Psoas muscle (tissue), 8 donors: ENCODE results near the gene CCDC40. TPM values are rescaled to one million over a fixed set of nuclear protein-coding genes. Genes with fewer than 3 reads are reported as not detected.

Experiments
- ATAC-seq, 4 donors: fragments of 200-7000 bp; cut with Tn5 transposase; one replicate each; pipeline ENCODE4 v1.9.1; 2020; ENCODE audit warnings: moderate library complexity in 3 of 4, mild to moderate bottlenecking in 2 of 4
- DNase-seq, 2 donors: peaks; one replicate each; pipeline ENCODE4 v3.0.0-alpha.2; 2020
- H3K27ac ChIP-seq: fragments of 200-600 bp; one replicate; pipeline ENCODE4 v1.8.0; 2022
- H3K27me3 ChIP-seq, 3 donors: fragments of 200-600 bp in 1 of 3; one replicate each; pipeline versions ENCODE4 v1.6.1 to v1.8.0; 2013 to 2022; ENCODE audit warnings: low read length in 2 of 3, mild to moderate bottlenecking in 2 of 3, moderate library complexity in 1 of 3; ENCODE audit not compliant: insufficient read depth in 3 of 3
- H3K36me3 ChIP-seq, 2 donors: fragments of 200-600 bp in 1 of 2; one replicate each; pipeline versions ENCODE4 v1.6.1 to v1.8.0; 2013 to 2022; ENCODE audit warnings: low read depth in 1 of 2, mild to moderate bottlenecking in 1 of 2, moderate library complexity in 1 of 2; ENCODE audit not compliant: insufficient read depth in 1 of 2
- H3K4me1 ChIP-seq: fragments of 200-600 bp; one replicate; pipeline ENCODE4 v1.8.0; 2022
- H3K4me3 ChIP-seq: fragments of 200-600 bp; one replicate; pipeline ENCODE4 v1.8.0; 2022; ENCODE audit warnings: mild to moderate bottlenecking
- H3K9me3 ChIP-seq: fragments of 200-600 bp; one replicate; pipeline ENCODE4 v1.8.0; 2022
- WGBS, 3 donors: extraction: QIAGEN DNeasy Blood & Tissue Kit; methylation state at CpG; one replicate each; pipeline versions ENCODE4 v1.1.6 to v1.1.7; 2013; 5-methylcytosine and 5-hydroxymethylcytosine counted together
- intact Hi-C, 2 donors: fragments of 100-400 bp; cut with DNase I; formaldehyde crosslinking; loops; one replicate each; pipeline versions ENCODE4 v1.11.0 to v1.14.2; 2022
- long read RNA-seq, 2 donors: library from polyadenylated mRNA; unstranded; transcript quantifications; one replicate each; pipeline ENCODE4 v2.0.0, GENCODE V29; 2021
- polyA plus RNA-seq, 3 donors: library from polyadenylated mRNA; stranded (reverse); fragments of 200-250 nt; gene quantifications; one replicate each; pipeline ENCODE4 v1.2.3, GENCODE V29; 2013
- total RNA-seq, 4 donors: library from RNA; stranded (reverse); fragmentation: NEBNext Ultra II Directional in 2 of 4; extraction: Animal tissue kit (Norgen Biotek cat#: 25700) in 2 of 4; gene quantifications; one replicate each; pipeline versions ENCODE4 v1.2.1 to v1.2.4, GENCODE V29; 2021 to 2023
- TF ChIP-seq, protein P1 (sequence below): fragments of 200-600 bp; IDR thresholded peaks from one replicate; pipeline ENCODE4 v1.8.0; 2022; ENCODE audit warnings: antibody characterized with exemption
- donor health status: healthy with polysubstance abuse.
- donor health status: DM: no; HTN: no; CAD: no; lungs with moderate emphysema.
- donor health status: Bipolar disorder and iron deficiency.
- donor health status: healthy.
- donor health status: DM: yes; HTN: yes; CAD: no.
- donor health status: DM: no; HTN: no; CAD: no.
- donor health status: DM: no; HTN: no; CAD: no.
- donor health status: DM: yes; HTN: yes; CAD: no.

Gene CCDC40, protein sequence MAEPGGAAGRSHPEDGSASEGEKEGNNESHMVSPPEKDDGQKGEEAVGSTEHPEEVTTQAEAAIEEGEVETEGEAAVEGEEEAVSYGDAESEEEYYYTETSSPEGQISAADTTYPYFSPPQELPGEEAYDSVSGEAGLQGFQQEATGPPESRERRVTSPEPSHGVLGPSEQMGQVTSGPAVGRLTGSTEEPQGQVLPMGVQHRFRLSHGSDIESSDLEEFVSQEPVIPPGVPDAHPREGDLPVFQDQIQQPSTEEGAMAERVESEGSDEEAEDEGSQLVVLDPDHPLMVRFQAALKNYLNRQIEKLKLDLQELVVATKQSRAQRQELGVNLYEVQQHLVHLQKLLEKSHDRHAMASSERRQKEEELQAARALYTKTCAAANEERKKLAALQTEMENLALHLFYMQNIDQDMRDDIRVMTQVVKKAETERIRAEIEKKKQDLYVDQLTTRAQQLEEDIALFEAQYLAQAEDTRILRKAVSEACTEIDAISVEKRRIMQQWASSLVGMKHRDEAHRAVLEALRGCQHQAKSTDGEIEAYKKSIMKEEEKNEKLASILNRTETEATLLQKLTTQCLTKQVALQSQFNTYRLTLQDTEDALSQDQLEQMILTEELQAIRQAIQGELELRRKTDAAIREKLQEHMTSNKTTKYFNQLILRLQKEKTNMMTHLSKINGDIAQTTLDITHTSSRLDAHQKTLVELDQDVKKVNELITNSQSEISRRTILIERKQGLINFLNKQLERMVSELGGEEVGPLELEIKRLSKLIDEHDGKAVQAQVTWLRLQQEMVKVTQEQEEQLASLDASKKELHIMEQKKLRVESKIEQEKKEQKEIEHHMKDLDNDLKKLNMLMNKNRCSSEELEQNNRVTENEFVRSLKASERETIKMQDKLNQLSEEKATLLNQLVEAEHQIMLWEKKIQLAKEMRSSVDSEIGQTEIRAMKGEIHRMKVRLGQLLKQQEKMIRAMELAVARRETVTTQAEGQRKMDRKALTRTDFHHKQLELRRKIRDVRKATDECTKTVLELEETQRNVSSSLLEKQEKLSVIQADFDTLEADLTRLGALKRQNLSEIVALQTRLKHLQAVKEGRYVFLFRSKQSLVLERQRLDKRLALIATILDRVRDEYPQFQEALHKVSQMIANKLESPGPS
- 1 to 10 TPM in 3 of 4 donors, under 1 TPM in 1; 0.71 to 1.9 (median 1.7) TPM for total RNA-seq
- polyA plus RNA-seq, result 1 to 10 TPM in 2 of 3 donors, under 1 TPM in 1; 0.51 to 1.4 (median 1.2) TPM
- long read RNA-seq, donor 1, result 0 reads
- long read RNA-seq, donor 2, partial matches to known transcripts, result 2 of 3 reads
- long read RNA-seq, donor 2, other reads (novel, unspliced or antisense), result 1 of 3 reads

DNA sequence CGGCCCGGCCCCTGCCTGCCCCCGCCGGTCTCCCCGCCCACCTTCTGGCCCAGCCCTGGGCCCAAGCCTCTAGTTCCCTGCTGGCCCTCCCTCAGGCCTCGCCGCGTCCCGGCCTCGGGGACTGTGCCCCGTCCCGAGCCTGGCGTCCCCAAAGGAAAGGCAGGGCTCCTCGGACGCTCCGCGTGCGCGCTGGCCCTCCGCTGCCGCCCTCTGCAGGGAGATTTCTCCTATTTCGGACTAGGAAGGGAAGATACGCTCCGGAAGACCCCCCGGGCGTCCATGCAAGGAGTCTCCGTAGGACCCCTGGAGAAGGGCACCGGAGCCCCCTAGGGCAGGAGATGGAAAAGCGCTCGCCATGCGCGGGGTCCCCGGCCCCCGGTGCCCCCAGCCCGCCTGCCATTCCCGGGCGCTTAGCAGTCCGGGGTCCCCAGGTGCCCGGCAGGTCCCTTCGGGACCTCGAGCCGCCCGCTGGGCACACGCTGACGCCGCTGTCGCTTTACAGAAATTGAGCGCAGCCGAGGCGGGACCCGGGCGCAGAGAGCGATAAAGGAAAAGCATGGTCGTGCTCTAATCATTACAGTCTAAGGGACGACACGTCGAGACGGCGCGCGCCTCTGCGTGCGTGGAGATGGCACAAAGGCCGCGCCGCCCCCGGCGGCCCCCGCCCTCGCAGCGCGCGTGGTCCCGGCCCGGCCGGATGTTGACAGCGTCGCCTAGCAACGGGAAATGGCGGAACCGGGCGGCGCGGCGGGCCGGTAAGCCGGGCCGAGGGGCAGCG is at the start of gene CCDC40:
CCDC40 (plus strand) TSS at position 706 of the 778 bp plus-strand sequence; CDS start at position 727, 21 bp downstream.
- intact Hi-C loops, result no loop called here
- no peaks in the 10 kb centered on the region for H3K9me3 ChIP-seq
- 0 to 1% (median 0%) methylated on average over 58 to 89 of the region's 89 CpGs for WGBS, 3 donors
- H3K36me3 ChIP-seq, result no peaks in the 10 kb centered on the region
- peaks cover 11% of the 10 kb centered on the region for H3K4me1 ChIP-seq
- TF ChIP-seq, protein P1, sequence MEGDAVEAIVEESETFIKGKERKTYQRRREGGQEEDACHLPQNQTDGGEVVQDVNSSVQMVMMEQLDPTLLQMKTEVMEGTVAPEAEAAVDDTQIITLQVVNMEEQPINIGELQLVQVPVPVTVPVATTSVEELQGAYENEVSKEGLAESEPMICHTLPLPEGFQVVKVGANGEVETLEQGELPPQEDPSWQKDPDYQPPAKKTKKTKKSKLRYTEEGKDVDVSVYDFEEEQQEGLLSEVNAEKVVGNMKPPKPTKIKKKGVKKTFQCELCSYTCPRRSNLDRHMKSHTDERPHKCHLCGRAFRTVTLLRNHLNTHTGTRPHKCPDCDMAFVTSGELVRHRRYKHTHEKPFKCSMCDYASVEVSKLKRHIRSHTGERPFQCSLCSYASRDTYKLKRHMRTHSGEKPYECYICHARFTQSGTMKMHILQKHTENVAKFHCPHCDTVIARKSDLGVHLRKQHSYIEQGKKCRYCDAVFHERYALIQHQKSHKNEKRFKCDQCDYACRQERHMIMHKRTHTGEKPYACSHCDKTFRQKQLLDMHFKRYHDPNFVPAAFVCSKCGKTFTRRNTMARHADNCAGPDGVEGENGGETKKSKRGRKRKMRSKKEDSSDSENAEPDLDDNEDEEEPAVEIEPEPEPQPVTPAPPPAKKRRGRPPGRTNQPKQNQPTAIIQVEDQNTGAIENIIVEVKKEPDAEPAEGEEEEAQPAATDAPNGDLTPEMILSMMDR, result peak; percentile 29
- H3K27me3 ChIP-seq, result peaks cover 0 to 39% (median 4%) of the 10 kb centered on the region in 3 donors
- ATAC-seq (peak; percentile 91 to 94 (median 92)), DNase-seq (peak; percentile 86 to 91)
- H3K27ac ChIP-seq, result peak within 1 kb of the TSS; percentile 85
- H3K4me3 ChIP-seq, result peak within 1 kb of the TSS; percentile 89

DNA sequence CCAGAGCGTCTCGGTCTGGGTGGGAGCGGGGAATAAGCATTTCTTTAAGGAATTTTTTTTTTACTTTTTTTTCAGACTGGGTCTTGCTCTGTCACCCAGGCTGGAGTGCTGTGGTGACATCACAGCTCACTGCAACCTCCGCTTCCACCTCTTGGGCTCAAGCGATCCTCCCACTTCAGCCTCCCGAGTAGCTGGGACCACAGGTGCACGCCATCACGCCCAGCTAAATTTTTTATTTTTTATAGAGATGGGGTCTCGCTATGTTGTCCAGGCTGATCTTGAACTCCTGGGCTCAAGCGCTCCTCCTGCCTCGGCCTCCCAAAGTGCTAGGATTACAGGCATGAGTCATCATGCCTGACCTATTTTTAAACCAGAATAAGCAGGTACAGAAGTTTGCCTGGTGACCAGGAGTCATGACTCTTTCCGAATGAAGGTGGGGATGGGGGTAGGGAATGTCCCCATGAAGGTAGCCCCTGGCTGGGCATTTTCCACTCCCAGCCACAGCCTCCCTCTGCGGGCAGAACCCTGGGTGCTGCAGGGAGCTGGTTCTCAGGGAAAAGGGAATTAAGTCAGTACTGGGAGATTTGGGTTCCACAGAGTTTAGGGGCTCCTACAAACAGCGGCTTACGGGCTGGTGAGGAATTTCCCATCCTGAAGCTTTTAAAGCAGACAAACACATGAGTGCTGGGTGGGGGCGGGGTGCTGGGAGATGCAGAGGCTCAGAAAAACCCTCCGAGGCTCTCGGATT is 49.1 kb upstream of the CCDC40 start:
- DNase-seq (no peak), ATAC-seq (no peak)
- H3K4me1 ChIP-seq, result no peaks in the 10 kb centered on the region
- H3K27me3 ChIP-seq, result peaks cover 0 to 43% (median 4%) of the 10 kb centered on the region in 3 donors
- intact Hi-C loops, result no loop called here
- no peaks in the 10 kb centered on the region for H3K9me3 ChIP-seq
- no peaks in the 10 kb centered on the region for H3K36me3 ChIP-seq
- no peak overlapping the region for H3K4me3 ChIP-seq
- TF ChIP-seq, protein P1, result no peak
- 78 to 84% (median 79%) methylated on average over 18 of the region's 18 CpGs for WGBS, 3 donors
- no peak overlapping the region for H3K27ac ChIP-seq

DNA sequence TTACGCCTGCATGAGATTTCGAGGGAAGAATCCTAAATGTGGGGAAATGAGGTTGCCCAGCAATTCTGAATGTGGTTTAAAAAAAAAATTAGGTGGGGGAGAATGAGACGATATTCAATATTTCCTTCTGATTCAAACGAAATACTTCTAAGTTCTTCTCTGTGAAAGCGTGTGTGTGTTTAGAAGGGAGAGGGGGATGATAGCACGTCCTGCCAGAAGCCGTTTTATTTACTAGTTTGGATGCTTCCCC is 48.6 kb upstream of the CCDC40 start:
- intact Hi-C loops, result no loop called here
- Histone ChIP-seq H3K36me3 (no peaks in the 10 kb centered on the region), H3K4me1 (no peaks in the 10 kb centered on the region), H3K4me3 (no peak overlapping the region), H3K27ac (no peak overlapping the region), H3K9me3 (no peaks in the 10 kb centered on the region), H3K27me3 (peaks cover 0 to 48% (median 4%) of the 10 kb centered on the region in 3 donors)
- TF ChIP-seq, protein P1, result no peak
- DNase-seq (no peak), ATAC-seq (no peak)
- WGBS, 3 donors, result 64 to 82% (median 72%) methylated on average over 7 of the region's 7 CpGs
